ENCODE measurements around the gene FBXO46. TPM values are rescaled to one million over a fixed set of nuclear protein-coding genes. Genes with fewer than 3 reads are reported as not detected.

FBXO46 gene
- total and polyA plus RNA-seq, 10 of the 15 experiments (the other 5 are each of a cell fraction or from before 2014, with no cell fraction given): 2.5 to 61.5 (median 13.7) TPM

DNA sequence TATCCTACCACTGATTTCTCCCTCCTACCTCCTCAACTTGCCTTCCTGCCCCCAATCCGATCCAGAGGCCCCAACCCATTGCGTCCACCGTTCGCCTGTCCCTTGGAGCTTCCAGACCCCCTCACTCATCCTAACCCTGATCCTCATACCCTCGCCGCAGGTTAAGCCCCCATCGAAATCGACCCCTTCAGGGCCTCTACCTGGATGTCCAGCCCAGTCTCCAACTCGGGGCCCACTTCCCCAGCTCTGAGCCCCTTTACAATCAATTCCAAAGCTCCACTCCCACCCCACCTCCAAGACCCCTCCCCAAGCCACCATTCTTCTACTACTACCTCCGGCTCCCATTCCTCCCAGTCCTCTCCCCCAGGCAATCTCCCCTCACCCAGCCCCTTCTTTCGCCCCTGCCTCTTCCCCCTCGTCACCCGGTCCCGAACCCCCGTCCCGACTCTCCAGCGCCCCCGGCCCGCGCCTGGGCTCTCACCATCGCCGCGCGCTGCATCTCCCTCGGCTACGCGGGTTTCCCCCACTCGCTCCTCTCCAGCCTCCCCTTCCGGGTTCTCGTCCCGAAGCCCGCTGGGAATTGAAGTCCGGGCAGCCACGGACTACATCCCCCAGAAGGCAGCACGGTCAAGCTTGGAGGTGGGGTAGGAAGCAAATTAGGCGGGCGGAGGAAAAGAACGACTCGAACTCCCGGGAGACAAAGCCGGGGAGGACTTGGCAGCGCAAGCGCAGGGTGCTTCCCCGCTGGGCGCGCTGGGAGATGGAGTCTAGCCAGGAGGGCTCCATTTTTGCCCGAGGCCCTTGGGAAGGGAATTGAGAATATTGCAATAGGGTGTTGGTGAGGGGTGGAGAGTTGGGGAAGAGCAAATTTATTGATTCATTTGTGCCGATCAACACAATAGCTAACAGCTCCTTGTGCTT is at the start of gene FBXO46 (continued):
- TF ChIP-seq, protein P1, sequence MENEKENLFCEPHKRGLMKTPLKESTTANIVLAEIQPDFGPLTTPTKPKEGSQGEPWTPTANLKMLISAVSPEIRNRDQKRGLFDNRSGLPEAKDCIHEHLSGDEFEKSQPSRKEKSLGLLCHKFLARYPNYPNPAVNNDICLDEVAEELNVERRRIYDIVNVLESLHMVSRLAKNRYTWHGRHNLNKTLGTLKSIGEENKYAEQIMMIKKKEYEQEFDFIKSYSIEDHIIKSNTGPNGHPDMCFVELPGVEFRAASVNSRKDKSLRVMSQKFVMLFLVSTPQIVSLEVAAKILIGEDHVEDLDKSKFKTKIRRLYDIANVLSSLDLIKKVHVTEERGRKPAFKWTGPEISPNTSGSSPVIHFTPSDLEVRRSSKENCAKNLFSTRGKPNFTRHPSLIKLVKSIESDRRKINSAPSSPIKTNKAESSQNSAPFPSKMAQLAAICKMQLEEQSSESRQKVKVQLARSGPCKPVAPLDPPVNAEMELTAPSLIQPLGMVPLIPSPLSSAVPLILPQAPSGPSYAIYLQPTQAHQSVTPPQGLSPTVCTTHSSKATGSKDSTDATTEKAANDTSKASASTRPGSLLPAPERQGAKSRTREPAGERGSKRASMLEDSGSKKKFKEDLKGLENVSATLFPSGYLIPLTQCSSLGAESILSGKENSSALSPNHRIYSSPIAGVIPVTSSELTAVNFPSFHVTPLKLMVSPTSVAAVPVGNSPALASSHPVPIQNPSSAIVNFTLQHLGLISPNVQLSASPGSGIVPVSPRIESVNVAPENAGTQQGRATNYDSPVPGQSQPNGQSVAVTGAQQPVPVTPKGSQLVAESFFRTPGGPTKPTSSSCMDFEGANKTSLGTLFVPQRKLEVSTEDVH (IDR thresholded peaks at IDR 0.05; ENCODE audit: low read depth, partially characterized antibody): no peak
- peak; percentile 94 for TF ChIP-seq RELA (IDR thresholded peaks at IDR 0.05; ENCODE audit: borderline replicate concordance, partially characterized antibody)
- TF ChIP-seq NR2C1 (IDR thresholded peaks at IDR 0.05): peak; percentile 85
- no peak for TF ChIP-seq IRF4 (IDR thresholded peaks at IDR 0.05; ENCODE audit: low read depth, low read length)
- TF ChIP-seq SREBF1 (IDR thresholded peaks at IDR 0.05; ENCODE audit: low read length): peak; percentile 91
- no peak for TF ChIP-seq MTA3 (IDR thresholded peaks at IDR 0.05; ENCODE audit: borderline replicate concordance, low read length)
- TF ChIP-seq, protein P2, sequence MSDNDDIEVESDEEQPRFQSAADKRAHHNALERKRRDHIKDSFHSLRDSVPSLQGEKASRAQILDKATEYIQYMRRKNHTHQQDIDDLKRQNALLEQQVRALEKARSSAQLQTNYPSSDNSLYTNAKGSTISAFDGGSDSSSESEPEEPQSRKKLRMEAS (IDR thresholded peaks at IDR 0.05; ENCODE audit: low read depth, low read length): no peak
- no peak for TF ChIP-seq TCF3 (IDR thresholded peaks at IDR 0.05; ENCODE audit: borderline replicate concordance, insufficient read depth, low read depth, low read length)
- TF ChIP-seq ZZZ3 (IDR thresholded peaks at IDR 0.05; ENCODE audit: control insufficient read depth, insufficient read length, low read depth): no peak
- no peak for TF ChIP-seq BCL11A (IDR thresholded peaks at IDR 0.05; ENCODE audit: low read depth, low read length)
- TF ChIP-seq, protein P3, sequence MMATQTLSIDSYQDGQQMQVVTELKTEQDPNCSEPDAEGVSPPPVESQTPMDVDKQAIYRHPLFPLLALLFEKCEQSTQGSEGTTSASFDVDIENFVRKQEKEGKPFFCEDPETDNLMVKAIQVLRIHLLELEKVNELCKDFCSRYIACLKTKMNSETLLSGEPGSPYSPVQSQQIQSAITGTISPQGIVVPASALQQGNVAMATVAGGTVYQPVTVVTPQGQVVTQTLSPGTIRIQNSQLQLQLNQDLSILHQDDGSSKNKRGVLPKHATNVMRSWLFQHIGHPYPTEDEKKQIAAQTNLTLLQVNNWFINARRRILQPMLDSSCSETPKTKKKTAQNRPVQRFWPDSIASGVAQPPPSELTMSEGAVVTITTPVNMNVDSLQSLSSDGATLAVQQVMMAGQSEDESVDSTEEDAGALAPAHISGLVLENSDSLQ (IDR thresholded peaks at IDR 0.05): 0 out of 2 replicates have a peak, but pooled peaks have one; percentile 6
- peak; percentile 49; the same call in 1 of the 2 replicates for TF ChIP-seq PML (IDR thresholded peaks at IDR 0.05; ENCODE audit: low read length)
- TF ChIP-seq, protein P4, sequence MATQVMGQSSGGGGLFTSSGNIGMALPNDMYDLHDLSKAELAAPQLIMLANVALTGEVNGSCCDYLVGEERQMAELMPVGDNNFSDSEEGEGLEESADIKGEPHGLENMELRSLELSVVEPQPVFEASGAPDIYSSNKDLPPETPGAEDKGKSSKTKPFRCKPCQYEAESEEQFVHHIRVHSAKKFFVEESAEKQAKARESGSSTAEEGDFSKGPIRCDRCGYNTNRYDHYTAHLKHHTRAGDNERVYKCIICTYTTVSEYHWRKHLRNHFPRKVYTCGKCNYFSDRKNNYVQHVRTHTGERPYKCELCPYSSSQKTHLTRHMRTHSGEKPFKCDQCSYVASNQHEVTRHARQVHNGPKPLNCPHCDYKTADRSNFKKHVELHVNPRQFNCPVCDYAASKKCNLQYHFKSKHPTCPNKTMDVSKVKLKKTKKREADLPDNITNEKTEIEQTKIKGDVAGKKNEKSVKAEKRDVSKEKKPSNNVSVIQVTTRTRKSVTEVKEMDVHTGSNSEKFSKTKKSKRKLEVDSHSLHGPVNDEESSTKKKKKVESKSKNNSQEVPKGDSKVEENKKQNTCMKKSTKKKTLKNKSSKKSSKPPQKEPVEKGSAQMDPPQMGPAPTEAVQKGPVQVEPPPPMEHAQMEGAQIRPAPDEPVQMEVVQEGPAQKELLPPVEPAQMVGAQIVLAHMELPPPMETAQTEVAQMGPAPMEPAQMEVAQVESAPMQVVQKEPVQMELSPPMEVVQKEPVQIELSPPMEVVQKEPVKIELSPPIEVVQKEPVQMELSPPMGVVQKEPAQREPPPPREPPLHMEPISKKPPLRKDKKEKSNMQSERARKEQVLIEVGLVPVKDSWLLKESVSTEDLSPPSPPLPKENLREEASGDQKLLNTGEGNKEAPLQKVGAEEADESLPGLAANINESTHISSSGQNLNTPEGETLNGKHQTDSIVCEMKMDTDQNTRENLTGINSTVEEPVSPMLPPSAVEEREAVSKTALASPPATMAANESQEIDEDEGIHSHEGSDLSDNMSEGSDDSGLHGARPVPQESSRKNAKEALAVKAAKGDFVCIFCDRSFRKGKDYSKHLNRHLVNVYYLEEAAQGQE (IDR thresholded peaks at IDR 0.05; ENCODE audit: low read depth, low read length): no peak
- no peak for TF ChIP-seq CBX5 (IDR thresholded peaks at IDR 0.05; ENCODE audit: low read depth)
- TF ChIP-seq POU2F2 (IDR thresholded peaks at IDR 0.05; ENCODE audit: borderline replicate concordance, low read depth, low read length): peak; percentile 83; the same call in 2 of the 3 replicates
- TF ChIP-seq SMC3 (IDR thresholded peaks at IDR 0.05; ENCODE audit: borderline replicate concordance, low read length): no peak
- no peak for TF ChIP-seq RAD51 (IDR thresholded peaks at IDR 0.05)
- TF ChIP-seq RAD21 (IDR thresholded peaks at IDR 0.05; ENCODE audit: insufficient read depth, low read depth, low read length): peak; percentile 31; the same call in 1 of the 2 replicates
- no peak for TF ChIP-seq ETV6 (conservative IDR thresholded peaks at IDR 0.05 in 1 of 2, IDR thresholded peaks at IDR 0.05 in 1 of 2; ENCODE audit: borderline replicate concordance in 1 of 2, low read depth in 1 of 2)
- TF ChIP-seq, protein P5, sequence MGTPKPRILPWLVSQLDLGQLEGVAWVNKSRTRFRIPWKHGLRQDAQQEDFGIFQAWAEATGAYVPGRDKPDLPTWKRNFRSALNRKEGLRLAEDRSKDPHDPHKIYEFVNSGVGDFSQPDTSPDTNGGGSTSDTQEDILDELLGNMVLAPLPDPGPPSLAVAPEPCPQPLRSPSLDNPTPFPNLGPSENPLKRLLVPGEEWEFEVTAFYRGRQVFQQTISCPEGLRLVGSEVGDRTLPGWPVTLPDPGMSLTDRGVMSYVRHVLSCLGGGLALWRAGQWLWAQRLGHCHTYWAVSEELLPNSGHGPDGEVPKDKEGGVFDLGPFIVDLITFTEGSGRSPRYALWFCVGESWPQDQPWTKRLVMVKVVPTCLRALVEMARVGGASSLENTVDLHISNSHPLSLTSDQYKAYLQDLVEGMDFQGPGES (IDR thresholded peaks at IDR 0.05): no peak
- TF ChIP-seq PAX8 (IDR thresholded peaks at IDR 0.05): no peak
